GM12872 (cell line): ENCODE results near the gene STAM2.

ENCODE experiments used
- TF ChIP-seq, protein P1 (sequence below): IDR thresholded peaks from 3 replicates; pipeline ENCODE4 v1.5.1; 2011; ENCODE audit warnings: low read depth, mild to moderate bottlenecking, low read length, moderate library complexity; ENCODE audit not compliant: insufficient read depth

Gene STAM2

DNA sequence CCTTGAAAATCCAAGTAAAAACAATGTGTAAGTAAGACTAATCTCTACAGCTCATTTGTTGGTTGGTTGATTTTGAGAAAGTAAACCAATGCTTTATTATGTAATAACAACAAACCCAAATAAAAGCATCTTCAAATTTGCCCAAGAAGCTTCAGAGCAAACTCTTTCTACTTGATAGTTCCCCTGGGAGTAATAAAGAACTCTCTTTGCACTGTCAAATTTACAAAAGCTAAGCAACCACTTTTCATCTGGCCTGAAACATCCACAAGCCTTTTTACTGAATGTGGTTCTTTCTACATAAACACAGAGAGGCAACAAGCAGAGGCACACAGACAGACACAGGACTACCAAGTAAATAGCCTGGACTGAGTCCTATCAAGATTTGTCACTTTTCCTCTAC lies 47.9 kb downstream of the STAM2 start:
- TF ChIP-seq, protein P1, sequence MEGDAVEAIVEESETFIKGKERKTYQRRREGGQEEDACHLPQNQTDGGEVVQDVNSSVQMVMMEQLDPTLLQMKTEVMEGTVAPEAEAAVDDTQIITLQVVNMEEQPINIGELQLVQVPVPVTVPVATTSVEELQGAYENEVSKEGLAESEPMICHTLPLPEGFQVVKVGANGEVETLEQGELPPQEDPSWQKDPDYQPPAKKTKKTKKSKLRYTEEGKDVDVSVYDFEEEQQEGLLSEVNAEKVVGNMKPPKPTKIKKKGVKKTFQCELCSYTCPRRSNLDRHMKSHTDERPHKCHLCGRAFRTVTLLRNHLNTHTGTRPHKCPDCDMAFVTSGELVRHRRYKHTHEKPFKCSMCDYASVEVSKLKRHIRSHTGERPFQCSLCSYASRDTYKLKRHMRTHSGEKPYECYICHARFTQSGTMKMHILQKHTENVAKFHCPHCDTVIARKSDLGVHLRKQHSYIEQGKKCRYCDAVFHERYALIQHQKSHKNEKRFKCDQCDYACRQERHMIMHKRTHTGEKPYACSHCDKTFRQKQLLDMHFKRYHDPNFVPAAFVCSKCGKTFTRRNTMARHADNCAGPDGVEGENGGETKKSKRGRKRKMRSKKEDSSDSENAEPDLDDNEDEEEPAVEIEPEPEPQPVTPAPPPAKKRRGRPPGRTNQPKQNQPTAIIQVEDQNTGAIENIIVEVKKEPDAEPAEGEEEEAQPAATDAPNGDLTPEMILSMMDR = no peak

DNA sequence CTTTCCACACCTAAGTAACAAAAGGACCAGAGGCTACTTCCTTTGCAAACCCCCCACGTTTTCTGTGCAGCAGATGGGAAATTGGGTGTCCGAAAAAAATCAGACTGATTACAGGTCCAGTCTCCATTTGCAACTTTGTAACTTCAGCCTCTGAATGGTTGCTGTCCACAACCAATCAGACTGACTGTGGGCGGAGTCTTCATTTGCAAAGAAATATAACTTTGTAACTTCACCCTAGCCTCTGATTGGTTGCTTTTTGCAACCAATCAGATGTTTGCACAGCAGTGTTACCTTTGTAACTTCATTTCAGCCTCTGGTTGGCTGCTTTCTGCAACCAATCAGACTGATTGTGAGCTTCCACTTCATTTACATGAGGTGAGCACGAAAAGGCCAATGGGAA lies 48.9 kb downstream of the STAM2 start:
- TF ChIP-seq, protein P1 = no peak

DNA sequence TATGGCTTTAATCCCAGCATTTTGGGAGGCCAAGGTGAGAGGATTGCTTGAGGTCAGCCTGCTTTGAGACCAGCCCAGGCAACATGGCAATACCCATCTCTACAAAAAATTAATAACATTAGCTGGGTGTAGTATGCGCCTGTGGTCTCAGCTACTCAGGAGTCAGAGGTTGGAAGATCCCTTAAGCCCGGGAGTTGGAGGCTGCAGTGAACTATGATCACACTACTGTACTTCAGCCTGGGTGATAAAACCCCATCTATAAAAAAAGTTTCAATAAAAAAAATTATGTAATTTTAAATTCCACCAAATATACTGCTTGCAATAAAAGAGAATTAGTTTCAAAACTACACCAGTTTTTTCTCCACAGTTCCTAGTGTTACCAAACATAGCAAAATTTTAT lies 53.4 kb downstream of the STAM2 start:
- TF ChIP-seq, protein P1 = no peak

DNA sequence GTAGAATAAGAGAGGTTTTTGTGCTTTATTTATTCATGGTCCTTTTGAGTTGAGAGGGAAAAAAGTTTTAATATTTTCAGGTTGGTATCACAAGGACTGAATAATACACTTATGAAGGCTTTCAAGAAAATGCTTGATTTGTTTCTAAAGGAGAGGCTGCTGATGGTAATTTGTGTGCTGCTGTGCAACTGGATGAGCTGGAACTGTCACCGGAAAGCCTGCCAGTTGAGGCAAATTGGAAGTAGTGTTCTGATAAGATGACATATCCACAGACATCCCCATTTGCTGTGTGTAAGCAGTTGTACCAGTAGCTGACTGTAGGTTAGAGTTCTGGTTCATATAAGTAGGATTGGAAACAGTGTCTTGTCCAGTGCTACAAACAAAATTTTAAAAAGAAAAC lies 55.1 kb downstream of the STAM2 start:
- TF ChIP-seq, protein P1 = no peak

DNA sequence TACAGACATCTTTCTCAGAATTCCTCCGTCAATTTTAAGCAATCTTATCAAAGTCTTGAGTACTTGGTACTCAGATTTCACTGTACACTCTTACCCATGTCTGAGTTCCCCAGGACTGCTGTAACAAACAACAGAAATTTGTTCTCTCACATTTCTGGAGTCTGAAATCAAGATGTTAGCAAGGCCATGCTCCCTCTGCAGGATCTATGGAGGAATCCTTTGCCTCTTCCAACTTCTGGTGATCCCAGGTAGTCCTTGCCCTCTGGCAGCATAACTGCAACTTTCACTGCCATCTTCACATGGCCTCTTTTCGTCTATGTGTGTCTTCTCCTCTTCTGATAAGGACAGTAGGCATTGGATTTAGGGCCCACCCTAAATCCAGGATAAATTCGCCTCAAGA lies 59.6 kb downstream of the STAM2 start:
- TF ChIP-seq, protein P1 = no peak

DNA sequence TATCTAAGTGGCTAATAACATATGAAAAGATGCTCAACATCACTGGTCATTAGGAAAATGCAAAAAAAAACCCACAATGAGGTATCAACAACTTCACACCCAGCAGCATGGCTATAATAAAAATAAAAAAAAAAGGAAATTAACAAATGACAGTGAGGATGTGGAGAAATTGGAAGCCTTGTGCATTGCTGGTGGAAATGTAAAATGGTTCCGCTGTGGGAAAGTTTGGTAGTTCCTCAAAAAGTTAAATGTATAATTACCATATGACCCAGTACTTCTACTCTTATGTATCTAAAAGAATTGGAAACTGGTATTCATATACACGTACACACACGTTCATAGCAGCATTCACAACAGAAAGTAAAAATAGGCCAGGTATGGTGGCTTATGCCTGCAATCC lies 61.2 kb downstream of the STAM2 start:
- TF ChIP-seq, protein P1 = no peak

DNA sequence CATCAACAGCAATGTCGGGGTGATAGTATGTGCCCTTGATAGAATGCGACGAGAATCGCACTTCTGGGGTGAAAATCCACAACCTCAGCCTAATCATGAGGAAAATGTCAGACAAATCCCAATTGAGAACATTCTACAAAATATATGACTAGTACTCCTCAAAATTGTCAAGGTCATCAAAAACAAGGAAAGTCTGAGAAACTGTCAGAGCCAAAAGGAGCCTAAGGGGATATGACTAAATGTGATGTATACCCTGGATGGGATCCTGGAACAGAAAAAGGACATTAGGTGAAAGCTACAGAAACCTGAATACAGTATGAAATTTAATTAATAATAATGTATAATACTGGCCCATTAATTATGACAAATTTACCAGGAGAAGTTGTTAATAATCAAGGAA lies 69.1 kb downstream of the STAM2 start:
- TF ChIP-seq, protein P1 = no peak

DNA sequence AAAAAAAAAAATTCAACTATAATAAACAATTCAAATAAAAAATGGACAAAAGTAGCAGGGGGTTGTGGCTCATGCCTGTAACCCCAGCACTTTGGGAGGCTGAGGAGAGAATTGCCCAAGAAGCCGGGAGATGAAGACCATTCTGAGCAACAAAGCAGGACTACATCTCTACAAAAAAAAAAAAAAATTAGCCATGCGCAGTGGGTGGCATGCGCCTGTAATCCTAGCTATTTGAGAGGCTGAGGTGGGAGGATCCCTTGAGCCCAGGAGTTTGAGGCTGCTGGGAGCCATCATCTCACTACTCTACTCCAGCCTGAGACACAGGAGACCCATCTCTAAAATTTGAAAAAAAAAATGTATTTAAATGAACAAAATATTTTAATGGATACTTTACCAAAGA lies 72.3 kb downstream of the STAM2 start:
- TF ChIP-seq, protein P1 = no peak
